ENCODE results near the gene AGT. TPM values are rescaled to one million over a fixed set of nuclear protein-coding genes. Genes with fewer than 3 reads are reported as not detected.
"Not testable (repeated sequence)": the region's sequence is repeated elsewhere in the genome, so short reads cannot be mapped to it uniquely, and the experiment has no call there.

The AGT gene
- total RNA-seq, 1 donor from 2014 or later: 0.26 TPM

DNA sequence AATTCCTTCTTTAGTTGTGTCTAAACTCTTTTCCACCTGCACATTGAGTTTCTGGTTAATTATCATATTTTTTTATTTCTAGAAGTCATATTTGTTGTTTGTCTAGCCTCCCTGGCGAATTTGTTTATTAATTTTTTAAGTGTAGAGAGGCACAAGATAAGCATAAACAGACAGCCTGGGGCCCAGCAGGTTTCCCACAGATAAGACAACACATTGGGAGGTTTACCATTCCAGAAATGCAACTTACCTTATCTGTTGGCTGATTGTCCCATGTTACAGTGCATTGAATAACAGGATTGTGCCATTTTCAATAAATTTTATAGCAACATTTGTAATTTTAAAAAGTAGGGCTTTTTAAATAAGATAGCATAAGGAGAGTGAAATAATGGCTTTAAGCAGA lies 36.7 kb downstream of the AGT start:
- TF ChIP-seq, protein P1, sequence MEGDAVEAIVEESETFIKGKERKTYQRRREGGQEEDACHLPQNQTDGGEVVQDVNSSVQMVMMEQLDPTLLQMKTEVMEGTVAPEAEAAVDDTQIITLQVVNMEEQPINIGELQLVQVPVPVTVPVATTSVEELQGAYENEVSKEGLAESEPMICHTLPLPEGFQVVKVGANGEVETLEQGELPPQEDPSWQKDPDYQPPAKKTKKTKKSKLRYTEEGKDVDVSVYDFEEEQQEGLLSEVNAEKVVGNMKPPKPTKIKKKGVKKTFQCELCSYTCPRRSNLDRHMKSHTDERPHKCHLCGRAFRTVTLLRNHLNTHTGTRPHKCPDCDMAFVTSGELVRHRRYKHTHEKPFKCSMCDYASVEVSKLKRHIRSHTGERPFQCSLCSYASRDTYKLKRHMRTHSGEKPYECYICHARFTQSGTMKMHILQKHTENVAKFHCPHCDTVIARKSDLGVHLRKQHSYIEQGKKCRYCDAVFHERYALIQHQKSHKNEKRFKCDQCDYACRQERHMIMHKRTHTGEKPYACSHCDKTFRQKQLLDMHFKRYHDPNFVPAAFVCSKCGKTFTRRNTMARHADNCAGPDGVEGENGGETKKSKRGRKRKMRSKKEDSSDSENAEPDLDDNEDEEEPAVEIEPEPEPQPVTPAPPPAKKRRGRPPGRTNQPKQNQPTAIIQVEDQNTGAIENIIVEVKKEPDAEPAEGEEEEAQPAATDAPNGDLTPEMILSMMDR (conservative IDR thresholded peaks at IDR 0.05): no peak
- no peaks in the 10 kb centered on the region for H3K4me1 Mint-ChIP-seq
- DNase-seq (ENCODE audit: low read depth, low spot score): no peak
- peaks cover 6% of the 10 kb centered on the region for H3K9me3 Mint-ChIP-seq
- H3K36me3 Mint-ChIP-seq (ENCODE audit: low read depth): peaks cover 34% of the 10 kb centered on the region
- H3K4me3 Mint-ChIP-seq: no peak overlapping the region
- H3K27me3 Mint-ChIP-seq (ENCODE audit: low read depth): no peaks in the 10 kb centered on the region
- H3K27ac Mint-ChIP-seq (ENCODE audit: unreplicated experiment): no peak overlapping the region

DNA sequence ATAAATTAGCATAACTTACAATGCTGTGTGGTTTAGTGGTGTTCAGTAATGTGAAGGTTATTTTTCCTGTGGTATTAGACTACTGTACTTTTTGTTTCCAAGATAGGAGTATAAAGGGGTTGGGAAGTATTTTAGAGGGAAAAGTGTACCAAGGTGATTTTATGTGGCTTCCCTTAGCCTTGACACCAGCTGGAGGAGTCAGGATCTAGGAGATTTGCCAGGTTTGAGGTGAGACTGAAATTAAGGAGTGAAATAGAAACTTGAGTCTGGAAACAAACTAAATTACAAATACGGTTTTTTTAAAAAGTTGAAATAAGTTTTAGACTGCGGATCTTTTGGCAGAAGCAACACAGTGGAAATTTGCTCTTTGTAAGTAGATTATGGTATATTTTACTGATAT lies 39.3 kb downstream of the AGT start:
- Mint-ChIP-seq H3K36me3 (ENCODE audit: low read depth) (peaks cover 40% of the 10 kb centered on the region), H3K4me1 (no peaks in the 10 kb centered on the region), H3K27ac (ENCODE audit: unreplicated experiment) (no peak overlapping the region), H3K4me3 (no peak overlapping the region), H3K27me3 (ENCODE audit: low read depth) (no peaks in the 10 kb centered on the region), H3K9me3 (peaks cover 6% of the 10 kb centered on the region)
- TF ChIP-seq, protein P1 (conservative IDR thresholded peaks at IDR 0.05): no peak
- DNase-seq (ENCODE audit: low read depth, low spot score): no peak

DNA sequence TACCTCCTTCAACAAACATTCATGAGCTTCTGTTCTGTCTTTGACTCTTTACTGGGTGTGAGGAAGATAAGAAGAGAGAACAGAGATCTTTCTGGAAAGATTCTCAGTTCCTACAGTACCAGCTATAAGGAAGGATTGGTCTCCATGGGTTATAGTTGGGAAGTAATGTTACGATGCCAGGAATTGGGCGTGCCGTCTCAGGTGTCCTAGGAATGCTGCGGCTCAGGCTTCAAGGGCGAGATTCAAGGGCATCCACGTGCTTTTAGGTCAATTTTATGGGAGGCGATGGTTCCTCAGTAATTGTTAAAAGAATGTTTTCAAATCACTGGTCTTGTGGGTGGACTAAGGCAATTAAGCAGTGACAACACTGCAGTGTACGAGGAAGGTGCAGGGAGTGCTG lies 44.4 kb downstream of the AGT start:
- peaks cover 28% of the 10 kb centered on the region for H3K36me3 Mint-ChIP-seq (ENCODE audit: low read depth)
- peak overlapping the region; percentile 27 for H3K27ac Mint-ChIP-seq (ENCODE audit: unreplicated experiment)
- TF ChIP-seq, protein P1 (conservative IDR thresholded peaks at IDR 0.05): no peak
- no peak overlapping the region for H3K4me3 Mint-ChIP-seq
- no peak for DNase-seq (ENCODE audit: low read depth, low spot score)
- H3K27me3 Mint-ChIP-seq (ENCODE audit: low read depth): no peaks in the 10 kb centered on the region
- H3K4me1 Mint-ChIP-seq: peaks cover 16% of the 10 kb centered on the region
- no peaks in the 10 kb centered on the region for H3K9me3 Mint-ChIP-seq

DNA sequence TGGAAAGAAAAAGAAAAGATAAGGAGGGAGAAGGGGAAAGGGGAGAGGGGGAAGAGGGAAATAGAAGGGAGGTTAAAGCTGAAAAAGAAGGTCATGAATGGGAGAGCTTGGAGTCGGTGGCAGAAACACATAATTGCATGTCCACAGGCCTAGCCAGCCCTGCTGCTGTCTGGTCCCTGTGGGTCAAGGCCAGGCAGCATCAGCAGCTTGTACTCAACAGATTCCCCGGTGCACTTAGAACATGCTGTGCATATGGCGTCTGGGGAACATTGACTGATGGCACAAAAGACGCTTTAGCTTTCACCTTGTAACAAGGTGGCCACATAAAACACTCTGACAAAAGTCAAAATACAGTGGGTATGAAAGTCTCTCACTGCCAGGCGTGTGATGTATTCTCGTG lies 45.7 kb downstream of the AGT start:
- TF ChIP-seq, protein P1 (conservative IDR thresholded peaks at IDR 0.05): no peak
- Mint-ChIP-seq H3K27me3 (ENCODE audit: low read depth) (no peaks in the 10 kb centered on the region), H3K36me3 (ENCODE audit: low read depth) (peaks cover 29% of the 10 kb centered on the region), H3K4me3 (no peak overlapping the region), H3K9me3 (no peaks in the 10 kb centered on the region), H3K27ac (ENCODE audit: unreplicated experiment) (no peak overlapping the region), H3K4me1 (peaks cover 16% of the 10 kb centered on the region)
- DNase-seq (ENCODE audit: low read depth, low spot score): no peak

DNA sequence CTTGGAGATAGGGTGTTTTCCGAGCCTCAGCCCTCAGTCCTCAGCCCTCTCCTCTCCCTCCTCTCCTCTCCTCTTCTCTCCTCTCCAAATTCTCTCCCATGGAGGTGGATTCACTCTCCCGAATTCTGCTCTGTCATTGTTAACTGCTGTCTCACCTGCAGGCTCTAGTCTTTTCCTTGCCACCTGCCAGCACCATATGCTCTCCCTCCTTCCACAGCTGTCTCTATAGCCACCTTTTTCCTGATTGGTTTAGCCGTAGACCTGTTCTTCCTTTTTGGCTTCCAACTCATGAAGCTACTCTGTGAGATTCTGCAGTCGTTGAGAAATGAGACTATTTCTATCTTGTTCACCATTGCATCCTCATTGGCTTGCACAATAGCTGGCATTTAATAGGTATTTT lies 51.9 kb downstream of the AGT start:
- H3K27me3 Mint-ChIP-seq (ENCODE audit: low read depth): no peaks in the 10 kb centered on the region
- peaks cover 23% of the 10 kb centered on the region for H3K36me3 Mint-ChIP-seq (ENCODE audit: low read depth)
- H3K9me3 Mint-ChIP-seq: no peaks in the 10 kb centered on the region
- no peak for DNase-seq (ENCODE audit: low read depth, low spot score)
- H3K4me3 Mint-ChIP-seq: no peak overlapping the region
- TF ChIP-seq, protein P1 (conservative IDR thresholded peaks at IDR 0.05): no peak
- no peak overlapping the region for H3K27ac Mint-ChIP-seq (ENCODE audit: unreplicated experiment)
- peaks cover 20% of the 10 kb centered on the region for H3K4me1 Mint-ChIP-seq

DNA sequence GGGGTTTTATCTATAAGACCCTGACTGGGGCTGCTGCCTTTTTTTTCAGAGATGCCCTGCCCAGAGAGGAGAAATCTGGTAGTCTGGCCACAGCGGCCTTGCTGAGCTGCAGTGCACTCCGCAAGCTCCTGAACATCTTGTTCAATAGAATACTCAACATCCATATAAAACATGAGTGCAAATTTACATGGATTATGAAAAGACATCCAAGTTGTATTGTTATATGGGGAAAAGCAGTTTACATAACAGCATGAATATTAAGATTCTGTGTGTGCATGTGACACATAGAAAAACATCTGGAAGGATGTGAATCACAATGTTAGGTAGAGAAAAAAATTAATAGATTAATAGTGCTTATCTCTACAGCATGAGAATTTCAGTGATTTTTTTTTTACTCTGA lies 55.2 kb downstream of the AGT start:
- no peaks in the 10 kb centered on the region for H3K27me3 Mint-ChIP-seq (ENCODE audit: low read depth)
- TF ChIP-seq, protein P1 (conservative IDR thresholded peaks at IDR 0.05): no peak
- peaks cover 34% of the 10 kb centered on the region for H3K36me3 Mint-ChIP-seq (ENCODE audit: low read depth)
- peaks cover 18% of the 10 kb centered on the region for H3K9me3 Mint-ChIP-seq
- H3K4me1 Mint-ChIP-seq: peaks cover 5% of the 10 kb centered on the region
- no peak overlapping the region for H3K27ac Mint-ChIP-seq (ENCODE audit: unreplicated experiment)
- no peak overlapping the region for H3K4me3 Mint-ChIP-seq
- no peak for DNase-seq (ENCODE audit: low read depth, low spot score)

DNA sequence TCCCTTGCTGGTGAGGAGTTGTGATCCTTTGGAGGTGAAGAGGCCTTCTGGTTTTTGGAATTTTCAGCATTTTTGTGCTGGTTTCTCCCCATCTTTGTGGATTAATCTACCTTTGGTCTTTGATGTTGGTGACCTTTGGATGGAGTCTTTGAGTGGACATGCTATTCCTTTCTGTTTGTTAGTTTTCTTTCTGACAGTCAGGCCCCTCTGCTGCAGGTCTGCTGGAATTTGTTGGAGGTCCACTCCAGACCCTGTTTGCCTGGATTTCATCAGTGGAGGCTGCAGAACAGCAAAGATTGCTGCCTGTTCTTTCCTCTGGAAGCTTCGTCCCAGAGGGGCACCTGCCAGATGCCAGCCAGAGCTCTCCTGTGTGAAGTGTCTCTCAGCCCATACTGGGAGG lies 55.8 kb downstream of the AGT start:
- H3K27ac Mint-ChIP-seq (ENCODE audit: unreplicated experiment): peak overlapping the region; percentile 16
- not testable (repeated sequence) for H3K27me3 Mint-ChIP-seq (ENCODE audit: low read depth); H3K4me3 Mint-ChIP-seq; H3K4me1 Mint-ChIP-seq; DNase-seq (ENCODE audit: low read depth, low spot score)
- peaks cover 20% of the 10 kb centered on the region for H3K9me3 Mint-ChIP-seq
- H3K36me3 Mint-ChIP-seq (ENCODE audit: low read depth): peaks cover 35% of the 10 kb centered on the region

DNA sequence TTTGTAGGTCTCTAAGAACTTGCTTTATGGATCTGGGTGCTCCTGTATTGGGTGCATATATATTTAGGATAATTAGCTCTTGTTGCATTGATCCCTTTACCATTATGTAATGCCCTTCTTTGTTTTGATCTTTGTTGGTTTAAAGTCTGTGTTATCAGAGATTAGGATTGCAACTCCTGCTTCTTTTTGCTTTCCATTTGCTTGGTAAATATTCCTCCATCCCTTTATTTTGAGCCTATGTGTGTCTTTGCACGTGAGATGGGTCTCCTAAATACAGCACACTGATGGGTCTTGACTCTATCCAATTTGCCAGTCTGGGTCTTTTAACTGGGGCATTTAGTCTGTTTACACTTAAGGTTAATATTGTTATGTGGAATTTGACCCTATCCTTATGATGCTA lies 57.2 kb downstream of the AGT start:
- not testable (repeated sequence) for DNase-seq (ENCODE audit: low read depth, low spot score); H3K27ac Mint-ChIP-seq (ENCODE audit: unreplicated experiment); H3K4me3 Mint-ChIP-seq; H3K27me3 Mint-ChIP-seq (ENCODE audit: low read depth); H3K4me1 Mint-ChIP-seq
- Mint-ChIP-seq H3K36me3 (ENCODE audit: low read depth) (peaks cover 49% of the 10 kb centered on the region), H3K9me3 (peaks cover 28% of the 10 kb centered on the region)

All from neural crest cell (in vitro differentiated cells).